HEK293 (cell line): ENCODE measurements around the gene MACROD1.
"Not testable (repeated sequence)": the region's sequence is repeated elsewhere in the genome, so short reads cannot be mapped to it uniquely, and the experiment has no call there.

Source experiments
- CTCF ChIA-PET: fragments of 350-600 bp; formaldehyde crosslinking; extraction: SDS; loops from one replicate; lab custom pipeline; 2021; ENCODE audit warnings: antibody characterized with exemption; lab: Yijun Ruan, JAX
- POLR2A ChIA-PET: fragments of 300-600 bp; formaldehyde crosslinking; extraction: SDS; loops from one replicate; lab custom pipeline; 2020; ENCODE audit warnings: antibody characterized with exemption, inconsistent platforms; lab: Yijun Ruan, JAX
- H3K27ac ChIP-seq: fragments of 200-500 bp; sonication (Bioruptor generic); 2 replicates; pipeline ENCODE4 v1.5.1; 2014; ENCODE audit warnings: low read depth, low read length, control low read depth, inconsistent platforms; ENCODE audit errors: extremely low read depth
- H3K36me3 ChIP-seq, 2 experiments: fragments of 200-500 bp in 1 of 2; sonication (Bioruptor generic) in 1 of 2; 1 replicate in 1 of 2; 2 replicates in 1 of 2; pipeline ENCODE4 v1.5.1; 2014 to 2017; ENCODE audit warnings: inconsistent platforms in 2 of 2, low read length in 2 of 2; ENCODE audit not compliant: control insufficient read depth in 2 of 2, insufficient read depth in 1 of 2
- H3K4me1 ChIP-seq: fragments of 200-500 bp; sonication (Bioruptor generic); 2 replicates; pipeline ENCODE4 v1.5.1; 2014; ENCODE audit warnings: mild to moderate bottlenecking, low read length, inconsistent platforms; ENCODE audit not compliant: control insufficient read depth, insufficient read depth
- H3K4me3 ChIP-seq: 2 replicates; pipeline ENCODE4 v1.5.1; 2011; ENCODE audit warnings: low read depth, mild to moderate bottlenecking, control low read depth, low read length, moderate library complexity
- H3K9me3 ChIP-seq: fragments of 200-500 bp; sonication (Bioruptor generic); 2 replicates; pipeline ENCODE4 v1.5.1; 2014; ENCODE audit warnings: low read depth, low read length, inconsistent platforms; ENCODE audit not compliant: control insufficient read depth, insufficient read depth
- BCL6B ChIP-seq: fragments of 450-650 bp; formaldehyde crosslinking; IDR thresholded peaks from 2 replicates; pipeline ENCODE4 v1.5.1; 2017; ENCODE audit warnings: missing biosample characterization, missing genetic modification characterization
- HOXD13 ChIP-seq: sonication (generic); formaldehyde crosslinking; IDR thresholded peaks from 2 replicates; pipeline ENCODE4 v1.8.0; 2022; ENCODE audit warnings: missing genetic modification reagents, borderline replicate concordance
- MZF1 ChIP-seq: fragments of 450-650 bp; formaldehyde crosslinking; IDR thresholded peaks from 2 replicates; pipeline ENCODE4 v1.5.1; 2017; ENCODE audit warnings: missing biosample characterization, missing genetic modification characterization, borderline replicate concordance
- PRDM6 ChIP-seq: fragments of 450-650 bp; formaldehyde crosslinking; IDR thresholded peaks from 2 replicates; pipeline ENCODE4 v1.5.1; 2017; ENCODE audit warnings: missing biosample characterization, missing genetic modification characterization
- RBAK ChIP-seq: fragments of 450-650 bp; formaldehyde crosslinking; IDR thresholded peaks from 2 replicates; pipeline ENCODE4 v1.5.1; 2016; ENCODE audit warnings: missing biosample characterization, missing genetic modification characterization
- REST ChIP-seq: fragments of 450-650 bp; formaldehyde crosslinking; IDR thresholded peaks from 2 replicates; pipeline ENCODE4 v1.5.1; 2016; ENCODE audit warnings: missing biosample characterization, missing genetic modification characterization
- SCRT1 ChIP-seq: fragments of 450-650 bp; formaldehyde crosslinking; IDR thresholded peaks from 2 replicates; pipeline ENCODE4 v1.5.1; 2016; ENCODE audit warnings: missing biosample characterization, missing genetic modification characterization, borderline replicate concordance
- SCRT2 ChIP-seq: fragments of 450-650 bp; formaldehyde crosslinking; IDR thresholded peaks from 2 replicates; pipeline ENCODE4 v1.5.1; 2016; ENCODE audit warnings: missing biosample characterization, missing genetic modification characterization
- ZBTB10 ChIP-seq: fragments of 450-650 bp; formaldehyde crosslinking; IDR thresholded peaks from 2 replicates; pipeline ENCODE4 v1.5.1; 2016; ENCODE audit warnings: missing biosample characterization, missing genetic modification characterization
- ZFP41 ChIP-seq: fragments of 450-650 bp; formaldehyde crosslinking; IDR thresholded peaks from 2 replicates; pipeline ENCODE4 v1.5.1; 2016; ENCODE audit warnings: missing biosample characterization, missing genetic modification characterization, borderline replicate concordance
- ZNF416 ChIP-seq: fragments of 450-650 bp; formaldehyde crosslinking; IDR thresholded peaks from 2 replicates; pipeline ENCODE4 v1.5.1; 2016; ENCODE audit warnings: missing biosample characterization, missing genetic modification characterization
- ZNF580 ChIP-seq: fragments of 450-650 bp; formaldehyde crosslinking; IDR thresholded peaks from 2 replicates; pipeline ENCODE4 v1.5.1; 2016; ENCODE audit warnings: missing biosample characterization, missing genetic modification characterization
- ZNF585B ChIP-seq: fragments of 450-650 bp; formaldehyde crosslinking; IDR thresholded peaks from 2 replicates; pipeline ENCODE4 v1.5.1; 2016; ENCODE audit warnings: missing biosample characterization, missing genetic modification characterization
- ZNF623 ChIP-seq: fragments of 450-650 bp; formaldehyde crosslinking; IDR thresholded peaks from 2 replicates; pipeline ENCODE4 v1.5.1; 2016; ENCODE audit warnings: missing biosample characterization, missing genetic modification characterization
- ZNF658 ChIP-seq: fragments of 450-650 bp; formaldehyde crosslinking; IDR thresholded peaks from 2 replicates; pipeline ENCODE4; 2016; ENCODE audit warnings: missing biosample characterization, missing genetic modification characterization
- ZNF707 ChIP-seq: fragments of 450-650 bp; formaldehyde crosslinking; IDR thresholded peaks from 2 replicates; pipeline ENCODE4 v1.5.1; 2016; ENCODE audit warnings: missing biosample characterization, missing genetic modification characterization
- ZSCAN23 ChIP-seq: fragments of 450-650 bp; formaldehyde crosslinking; IDR thresholded peaks from 2 replicates; pipeline ENCODE4 v1.5.1; 2016; ENCODE audit warnings: missing biosample characterization, missing genetic modification characterization

The MACROD1 gene

GRCh38 chr11:63973912-63974258, 192.0 kb downstream of the MACROD1 start:
- not testable (repeated sequence) for H3K9me3 ChIP-seq, H3K27ac ChIP-seq, H3K4me3 ChIP-seq, H3K4me1 ChIP-seq
- CTCF ChIA-PET: interaction anchor here (0.6 to 1.4 kb wide), 2 partner anchors 27 to 180 kb away, joined by 3 read pairs; no protein-coding TSS in a partner anchor
- POLR2A ChIA-PET: interaction anchor here (0.6 to 1.3 kb wide), 11 partner anchors 8 to 451 kb away, joined by 3 to 11 read pairs (median 4); partner anchors contain the start of genes MACROD1, OTUB1 and STIP1
- H3K36me3 ChIP-seq: peaks cover 0 to 14% of the 10 kb centered on the region in 2 experiments; a peak in 2 of 3 replicates
- 0 out of 2 replicates have a peak, but pooled peaks have one; percentile 29 for TF ChIP-seq ZNF707

GRCh38 chr11:63970902-63971301, 195.0 kb downstream of the MACROD1 start:
- Histone ChIP-seq H3K36me3 (peaks cover 0 to under 1% of the 10 kb centered on the region in 2 experiments; a peak in 1 of 3 replicates), H3K9me3 (no peaks in the 10 kb centered on the region), H3K4me1 (no peaks in the 10 kb centered on the region), H3K4me3 (no peak overlapping the region), H3K27ac (no peak overlapping the region)
- ChIA-PET CTCF (interaction anchor here (0.6 to 0.7 kb wide), 2 partner anchors 27 to 131 kb away, joined by 3 read pairs; no protein-coding TSS in a partner anchor), POLR2A (no interaction called here)
- TF ChIP-seq MZF1 (tag by site-specific recombination) (no peak), PRDM6 (no peak)

- no peak for TF ChIP-seq ZNF580 (tag by site-specific recombination)
- 0 out of 2 replicates have a peak, but pooled peaks have one; percentile 9 for TF ChIP-seq SCRT1 (tag by site-specific recombination)
- peak; percentile 67 for TF ChIP-seq SCRT2
- Histone ChIP-seq H3K27ac (no peak overlapping the region), H3K36me3 (no peaks in the 10 kb centered on the region), H3K4me1 (no peaks in the 10 kb centered on the region), H3K4me3 (no peak overlapping the region), H3K9me3 (no peaks in the 10 kb centered on the region)
- ChIA-PET POLR2A (no interaction called here), CTCF (no interaction called here)
Measured at GRCh38 chr11:63969461-63969860, 196.5 kb downstream of the MACROD1 start.

- H3K4me3 ChIP-seq: no peak overlapping the region
- H3K36me3 ChIP-seq: no peaks in the 10 kb centered on the region
- POLR2A ChIA-PET: interaction anchor here (0.6 to 1.4 kb wide), 2 partner anchors 8 to 219 kb away, joined by 3 to 6 read pairs; partner anchors contain the start of genes COX8A and STIP1
- no peaks in the 10 kb centered on the region for H3K4me1 ChIP-seq
- CTCF ChIA-PET: interaction anchor here (1.9 kb wide), 1 partner anchor 20 kb away, joined by 7 read pairs; no protein-coding TSS in a partner anchor
- no peak overlapping the region for H3K27ac ChIP-seq
- H3K9me3 ChIP-seq: no peaks in the 10 kb centered on the region
- TF ChIP-seq ZSCAN23 (tag by site-specific recombination): no peak
- TF ChIP-seq ZNF623 (tag by site-specific recombination): no peak
- TF ChIP-seq ZNF416 (tag by site-specific recombination): no peak
- TF ChIP-seq ZNF658 (tag by site-specific recombination): no peak
- TF ChIP-seq BCL6B: no peak
- TF ChIP-seq ZNF585B: no peak
- TF ChIP-seq HOXD13 (CRISPR knock-in tag): no peak
- no peak for TF ChIP-seq REST
- no peak for TF ChIP-seq RBAK (tag by site-specific recombination)
- TF ChIP-seq ZFP41: no peak
- no peak for TF ChIP-seq ZBTB10
Measured at GRCh38 chr11:63966444-63966843, 199.5 kb downstream of the MACROD1 start.
